ENCODE measurements around the gene RPS3.
"Not testable (repeated sequence)": the region's sequence is repeated elsewhere in the genome, so short reads cannot be mapped to it uniquely, and the experiment has no call there.

Gene RPS3

GRCh38 chr11:75362285-75362684 lies 37.0 kb upstream of the RPS3 start:
- H3K36me3 ChIP-seq (ENCODE audit: control insufficient read depth, insufficient read depth, low read length); H3K9me3 ChIP-seq (ENCODE audit: control insufficient read depth, low read length); H3K27ac ChIP-seq (ENCODE audit: insufficient read depth, low read depth, low read length, poor library complexity, severe bottlenecking); H3K4me1 ChIP-seq (ENCODE audit: control insufficient read depth, insufficient read depth, low read length); H3K4me3 ChIP-seq (ENCODE audit: insufficient read depth, low read depth, low read length); H3K27me3 ChIP-seq (ENCODE audit: control insufficient read depth, insufficient read depth, low read length, poor library complexity, severe bottlenecking): not testable (repeated sequence)
- 90 to 93% methylated on average over 3 to 4 of the region's 4 CpGs for WGBS, 2 experiments

- H3K4me1 ChIP-seq (ENCODE audit: control insufficient read depth, insufficient read depth, low read length): no peaks in the 10 kb centered on the region
- 87 to 97% methylated on average over 1 of the region's 2 CpGs for WGBS, 2 experiments
- H3K27me3 ChIP-seq (ENCODE audit: control insufficient read depth, insufficient read depth, low read length, poor library complexity, severe bottlenecking): no peaks in the 10 kb centered on the region
Observed at GRCh38 chr11:75365711-75366181, 33.6 kb upstream of the RPS3 start.

GRCh38 chr11:75366826-75367225 lies 32.5 kb upstream of the RPS3 start:
- not testable (repeated sequence) for H3K4me1 ChIP-seq (ENCODE audit: control insufficient read depth, insufficient read depth, low read length); H3K36me3 ChIP-seq (ENCODE audit: control insufficient read depth, insufficient read depth, low read length); H3K4me3 ChIP-seq (ENCODE audit: insufficient read depth, low read depth, low read length); H3K9me3 ChIP-seq (ENCODE audit: control insufficient read depth, low read length); H3K27me3 ChIP-seq (ENCODE audit: control insufficient read depth, insufficient read depth, low read length, poor library complexity, severe bottlenecking); H3K27ac ChIP-seq (ENCODE audit: insufficient read depth, low read depth, low read length, poor library complexity, severe bottlenecking)
- WGBS, 2 experiments: 92 to 96% methylated on average over 5 of the region's 5 CpGs

More at GRCh38 chr11:75365711-75366181, 33.6 kb upstream of the RPS3 start:
- Histone ChIP-seq H3K36me3 (ENCODE audit: control insufficient read depth, insufficient read depth, low read length) (no peaks in the 10 kb centered on the region), H3K27ac (ENCODE audit: insufficient read depth, low read depth, low read length, poor library complexity, severe bottlenecking) (no peak overlapping the region), H3K9me3 (ENCODE audit: control insufficient read depth, low read length) (no peaks in the 10 kb centered on the region), H3K4me3 (ENCODE audit: insufficient read depth, low read depth, low read length) (no peak overlapping the region)

GRCh38 chr11:75369560-75370255 lies 29.6 kb upstream of the RPS3 start:
- no peaks in the 10 kb centered on the region for H3K9me3 ChIP-seq (ENCODE audit: control insufficient read depth, low read length)
- no peaks in the 10 kb centered on the region for H3K4me1 ChIP-seq (ENCODE audit: control insufficient read depth, insufficient read depth, low read length)
- H3K27ac ChIP-seq (ENCODE audit: insufficient read depth, low read depth, low read length, poor library complexity, severe bottlenecking): no peak overlapping the region
- no peak overlapping the region for H3K4me3 ChIP-seq (ENCODE audit: insufficient read depth, low read depth, low read length)
- no peaks in the 10 kb centered on the region for H3K27me3 ChIP-seq (ENCODE audit: control insufficient read depth, insufficient read depth, low read length, poor library complexity, severe bottlenecking)
- 88 to 91% methylated on average over 6 of the region's 6 CpGs for WGBS, 2 experiments
- H3K36me3 ChIP-seq (ENCODE audit: control insufficient read depth, insufficient read depth, low read length): no peaks in the 10 kb centered on the region

GRCh38 chr11:75371949-75372876 lies 27.1 kb upstream of the RPS3 start:
- no peaks in the 10 kb centered on the region for H3K9me3 ChIP-seq (ENCODE audit: control insufficient read depth, low read length)
- H3K27me3 ChIP-seq (ENCODE audit: control insufficient read depth, insufficient read depth, low read length, poor library complexity, severe bottlenecking): no peaks in the 10 kb centered on the region
- no peak overlapping the region for H3K27ac ChIP-seq (ENCODE audit: insufficient read depth, low read depth, low read length, poor library complexity, severe bottlenecking)
- no peak overlapping the region for H3K4me3 ChIP-seq (ENCODE audit: insufficient read depth, low read depth, low read length)
- H3K4me1 ChIP-seq (ENCODE audit: control insufficient read depth, insufficient read depth, low read length): no peaks in the 10 kb centered on the region
- no peaks in the 10 kb centered on the region for H3K36me3 ChIP-seq (ENCODE audit: control insufficient read depth, insufficient read depth, low read length)
- 88 to 89% methylated on average over 8 of the region's 8 CpGs for WGBS, 2 experiments

- no peaks in the 10 kb centered on the region for H3K4me1 ChIP-seq (ENCODE audit: control insufficient read depth, insufficient read depth, low read length)
- H3K9me3 ChIP-seq (ENCODE audit: control insufficient read depth, low read length): no peaks in the 10 kb centered on the region
- H3K36me3 ChIP-seq (ENCODE audit: control insufficient read depth, insufficient read depth, low read length): no peaks in the 10 kb centered on the region
- H3K27me3 ChIP-seq (ENCODE audit: control insufficient read depth, insufficient read depth, low read length, poor library complexity, severe bottlenecking): no peaks in the 10 kb centered on the region
- H3K4me3 ChIP-seq (ENCODE audit: insufficient read depth, low read depth, low read length): no peak overlapping the region
- 90 to 92% methylated on average over 8 of the region's 8 CpGs for WGBS, 2 experiments
- no peak overlapping the region for H3K27ac ChIP-seq (ENCODE audit: insufficient read depth, low read depth, low read length, poor library complexity, severe bottlenecking)
Observed at GRCh38 chr11:75373201-75373600, 26.1 kb upstream of the RPS3 start.

- Histone ChIP-seq H3K9me3 (ENCODE audit: control insufficient read depth, low read length) (no peaks in the 10 kb centered on the region), H3K4me1 (ENCODE audit: control insufficient read depth, insufficient read depth, low read length) (no peaks in the 10 kb centered on the region), H3K27ac (ENCODE audit: insufficient read depth, low read depth, low read length, poor library complexity, severe bottlenecking) (no peak overlapping the region), H3K27me3 (ENCODE audit: control insufficient read depth, insufficient read depth, low read length, poor library complexity, severe bottlenecking) (no peaks in the 10 kb centered on the region), H3K36me3 (ENCODE audit: control insufficient read depth, insufficient read depth, low read length) (no peaks in the 10 kb centered on the region), H3K4me3 (ENCODE audit: insufficient read depth, low read depth, low read length) (no peak overlapping the region)
- WGBS, 2 experiments: 93 to 97% methylated on average over 4 of the region's 4 CpGs
Observed at GRCh38 chr11:75374646-75375045, 24.7 kb upstream of the RPS3 start.

- Histone ChIP-seq H3K4me3 (ENCODE audit: insufficient read depth, low read depth, low read length) (no peak overlapping the region), H3K27ac (ENCODE audit: insufficient read depth, low read depth, low read length, poor library complexity, severe bottlenecking) (no peak overlapping the region), H3K27me3 (ENCODE audit: control insufficient read depth, insufficient read depth, low read length, poor library complexity, severe bottlenecking) (no peaks in the 10 kb centered on the region), H3K36me3 (ENCODE audit: control insufficient read depth, insufficient read depth, low read length) (no peaks in the 10 kb centered on the region), H3K4me1 (ENCODE audit: control insufficient read depth, insufficient read depth, low read length) (no peaks in the 10 kb centered on the region), H3K9me3 (ENCODE audit: control insufficient read depth, low read length) (no peaks in the 10 kb centered on the region)
- WGBS, 2 experiments: 92 to 93% methylated on average over 8 of the region's 8 CpGs
Observed at GRCh38 chr11:75375626-75376025, 23.7 kb upstream of the RPS3 start.

GRCh38 chr11:75376175-75376574 lies 23.1 kb upstream of the RPS3 start:
- Histone ChIP-seq H3K4me1 (ENCODE audit: control insufficient read depth, insufficient read depth, low read length) (no peaks in the 10 kb centered on the region), H3K27me3 (ENCODE audit: control insufficient read depth, insufficient read depth, low read length, poor library complexity, severe bottlenecking) (no peaks in the 10 kb centered on the region), H3K36me3 (ENCODE audit: control insufficient read depth, insufficient read depth, low read length) (no peaks in the 10 kb centered on the region), H3K4me3 (ENCODE audit: insufficient read depth, low read depth, low read length) (no peak overlapping the region), H3K27ac (ENCODE audit: insufficient read depth, low read depth, low read length, poor library complexity, severe bottlenecking) (no peak overlapping the region), H3K9me3 (ENCODE audit: control insufficient read depth, low read length) (no peaks in the 10 kb centered on the region)
- 78 to 80% methylated on average over 9 of the region's 9 CpGs for WGBS, 2 experiments

GRCh38 chr11:75378776-75379175 lies 20.5 kb upstream of the RPS3 start:
- H3K27ac ChIP-seq (ENCODE audit: insufficient read depth, low read depth, low read length, poor library complexity, severe bottlenecking); H3K9me3 ChIP-seq (ENCODE audit: control insufficient read depth, low read length); H3K4me1 ChIP-seq (ENCODE audit: control insufficient read depth, insufficient read depth, low read length); H3K27me3 ChIP-seq (ENCODE audit: control insufficient read depth, insufficient read depth, low read length, poor library complexity, severe bottlenecking); H3K4me3 ChIP-seq (ENCODE audit: insufficient read depth, low read depth, low read length); H3K36me3 ChIP-seq (ENCODE audit: control insufficient read depth, insufficient read depth, low read length): not testable (repeated sequence)
- WGBS, 2 experiments: 94 to 95% methylated on average over 13 to 17 of the region's 17 CpGs

Data from ectodermal cell (in vitro differentiated cells).